Activated naive CD4-positive, alpha-beta T cell treated with anti-CD3 and anti-CD28 coated beads for 36 hours (primary cell): ENCODE data around the gene WDR64. TPM values are rescaled to one million over a fixed set of nuclear protein-coding genes. Genes with fewer than 3 reads are reported as not detected.
"Not testable (repeated sequence)": the region's sequence is repeated elsewhere in the genome, so short reads cannot be mapped to it uniquely, and the experiment has no call there.

Experiments
- CTCF ChIA-PET: fragments of 350-600 bp; sonication (Branson Sonifier 250); formaldehyde crosslinking; loops from one replicate; lab custom pipeline; 2021; ENCODE audit warnings: antibody characterized with exemption; lab: Charles Lee
- DNase-seq: peaks from one replicate; pipeline ENCODE4 v3.0.0-alpha.2; 2020
- H3K27ac Mint-ChIP-seq: one replicate; pipeline ENCODE4 v1.8.0; 2021; ENCODE audit warnings: mild to moderate bottlenecking, mixed read lengths
- H3K27me3 Mint-ChIP-seq: one replicate; pipeline ENCODE4 v1.8.0; 2021; ENCODE audit warnings: low read depth, mixed read lengths
- H3K36me3 Mint-ChIP-seq: one replicate; pipeline ENCODE4 v1.8.0; 2021; ENCODE audit warnings: low read depth, mixed read lengths
- H3K4me1 Mint-ChIP-seq: one replicate; pipeline ENCODE4 v1.8.0; 2021; ENCODE audit warnings: low read depth, mixed read lengths
- H3K4me3 Mint-ChIP-seq: one replicate; pipeline ENCODE4 v1.8.0; 2021; ENCODE audit warnings: mild to moderate bottlenecking, moderate library complexity, mixed read lengths
- H3K9me3 Mint-ChIP-seq: one replicate; pipeline ENCODE4 v1.8.0; 2021; ENCODE audit warnings: mixed read lengths
- intact Hi-C: fragments of 100-400 bp; cut with micrococcal nuclease; formaldehyde crosslinking; loops from one replicate; pipeline ENCODE4 v1.15.1; 2023
- total RNA-seq, 2 experiments: library from RNA; stranded (reverse); gene quantifications; one replicate each; pipeline ENCODE4 v1.2.3, GENCODE V29; 2021

WDR64 gene
- total RNA-seq, 2 experiments from 2014 or later: not detected

- intact Hi-C loops: no loop called here
- no peak overlapping the region for H3K4me3 Mint-ChIP-seq
- CTCF ChIA-PET: interaction anchor here (0.6 kb wide), 1 partner anchor 169 kb away, joined by 3 read pairs; no protein-coding TSS in a partner anchor
- no peak for DNase-seq
- H3K9me3 Mint-ChIP-seq: no peaks in the 10 kb centered on the region
- H3K27me3 Mint-ChIP-seq: peaks cover 4% of the 10 kb centered on the region
- no peaks in the 10 kb centered on the region for H3K36me3 Mint-ChIP-seq
- no peak overlapping the region for H3K27ac Mint-ChIP-seq
- no peaks in the 10 kb centered on the region for H3K4me1 Mint-ChIP-seq
Observed at GRCh38 chr1:241821363-241821762, 169.3 kb downstream of the WDR64 start.

DNA sequence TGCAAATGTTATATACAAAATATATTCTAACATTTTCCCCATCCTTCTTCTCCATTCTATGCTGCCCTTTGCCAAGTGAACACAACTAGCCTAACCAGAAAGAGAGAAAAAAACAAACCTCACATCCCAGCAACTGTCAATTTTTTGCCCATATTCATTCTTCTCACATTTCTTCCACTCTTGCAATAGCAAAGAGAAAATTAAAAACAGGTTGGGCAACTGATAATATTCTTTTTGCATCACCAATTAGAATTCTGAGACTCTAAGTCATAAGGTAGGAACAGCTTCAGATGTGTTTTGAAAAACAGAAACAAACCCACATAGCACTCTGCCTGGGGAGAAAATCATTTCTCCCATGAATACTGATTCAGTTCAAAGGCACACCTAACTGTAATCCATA lies 170.8 kb downstream of the WDR64 start:
- no peak overlapping the region for H3K4me3 Mint-ChIP-seq
- intact Hi-C loops: no loop called here
- no peaks in the 10 kb centered on the region for H3K9me3 Mint-ChIP-seq
- H3K27ac Mint-ChIP-seq: no peak overlapping the region
- DNase-seq: no peak
- peaks cover 3% of the 10 kb centered on the region for H3K27me3 Mint-ChIP-seq
- CTCF ChIA-PET: no interaction called here
- no peaks in the 10 kb centered on the region for H3K36me3 Mint-ChIP-seq
- H3K4me1 Mint-ChIP-seq: no peaks in the 10 kb centered on the region

DNA sequence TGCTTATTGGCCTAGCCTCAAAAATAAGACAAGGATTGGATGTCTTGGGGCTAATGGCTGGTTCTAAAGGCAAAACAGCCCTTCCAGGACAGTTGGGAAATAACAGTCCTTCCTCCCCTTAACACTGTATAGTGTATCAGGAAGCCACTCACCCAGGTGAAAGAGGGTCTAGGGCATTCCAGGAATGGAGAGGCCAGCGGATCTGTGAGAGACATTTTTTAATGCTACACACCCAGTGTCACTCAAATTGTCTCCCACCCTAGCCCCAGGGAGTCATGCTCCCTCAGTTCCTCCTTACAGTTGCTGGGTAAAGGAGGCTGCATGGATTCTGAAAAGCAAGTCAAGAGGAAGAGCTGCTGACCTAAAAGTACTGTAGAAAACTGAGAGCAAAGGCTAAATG lies 171.8 kb downstream of the WDR64 start:
- DNase-seq: no peak
- Mint-ChIP-seq H3K36me3 (no peaks in the 10 kb centered on the region), H3K4me1 (no peaks in the 10 kb centered on the region), H3K9me3 (no peaks in the 10 kb centered on the region), H3K27ac (no peak overlapping the region), H3K27me3 (peaks cover 3% of the 10 kb centered on the region), H3K4me3 (no peak overlapping the region)
- CTCF ChIA-PET: no interaction called here
- intact Hi-C loops: no loop called here

DNA sequence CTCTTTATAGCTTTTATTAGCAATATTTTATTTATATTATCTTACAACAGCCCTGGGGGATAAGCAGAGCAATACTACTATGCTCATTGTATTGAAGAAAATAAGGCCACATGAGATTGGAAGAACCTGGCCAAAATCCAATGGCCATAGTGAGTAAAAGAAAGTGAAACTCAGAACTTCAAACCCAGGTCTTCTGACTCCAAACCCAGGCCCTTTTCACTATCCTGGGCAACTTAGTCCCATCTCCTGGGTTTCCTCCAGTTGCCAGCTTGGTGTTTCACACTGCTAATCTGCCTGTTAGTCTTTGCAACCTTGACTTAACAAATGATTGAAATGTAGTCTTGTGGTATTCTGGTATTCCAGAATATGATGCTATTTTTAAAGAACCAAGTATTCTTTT lies 173.5 kb downstream of the WDR64 start:
- Mint-ChIP-seq H3K4me1 (no peaks in the 10 kb centered on the region), H3K4me3 (no peak overlapping the region), H3K36me3 (no peaks in the 10 kb centered on the region), H3K27ac (no peak overlapping the region), H3K27me3 (peaks cover 3% of the 10 kb centered on the region), H3K9me3 (no peaks in the 10 kb centered on the region)
- DNase-seq: no peak
- CTCF ChIA-PET: no interaction called here
- intact Hi-C loops: no loop called here

GRCh38 chr1:241826613-241827012 lies 174.5 kb downstream of the WDR64 start:
- H3K9me3 Mint-ChIP-seq, H3K4me1 Mint-ChIP-seq, H3K27ac Mint-ChIP-seq, CTCF ChIA-PET, intact Hi-C loops, H3K36me3 Mint-ChIP-seq, H3K4me3 Mint-ChIP-seq, H3K27me3 Mint-ChIP-seq, DNase-seq: not testable (repeated sequence)

DNA sequence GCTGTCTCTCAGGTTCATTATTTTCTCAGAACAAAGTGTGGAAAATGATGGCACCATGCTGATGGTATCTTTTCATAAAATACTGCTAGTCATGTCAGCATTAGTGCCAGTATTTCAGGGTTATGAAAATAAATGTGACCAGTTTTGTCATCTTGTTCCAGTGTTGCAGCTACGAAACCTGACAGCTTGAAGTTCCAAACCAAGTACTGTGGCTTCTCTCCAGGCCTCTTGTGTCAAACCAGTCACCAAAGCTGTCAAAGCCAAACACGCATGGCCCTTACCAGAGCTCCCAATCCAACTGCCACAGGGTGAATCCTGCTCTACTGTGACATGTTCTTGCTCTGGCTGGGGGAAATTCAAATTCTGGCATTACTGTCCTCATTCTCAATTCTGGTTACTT lies 175.2 kb downstream of the WDR64 start:
- no peaks in the 10 kb centered on the region for H3K4me1 Mint-ChIP-seq
- H3K36me3 Mint-ChIP-seq: no peaks in the 10 kb centered on the region
- H3K27me3 Mint-ChIP-seq: peaks cover 3% of the 10 kb centered on the region
- CTCF ChIA-PET: no interaction called here
- H3K9me3 Mint-ChIP-seq: no peaks in the 10 kb centered on the region
- no peak for DNase-seq
- H3K27ac Mint-ChIP-seq: no peak overlapping the region
- intact Hi-C loops: no loop called here
- no peak overlapping the region for H3K4me3 Mint-ChIP-seq

GRCh38 chr1:241828463-241829021 lies 176.5 kb downstream of the WDR64 start:
- no peaks in the 10 kb centered on the region for H3K36me3 Mint-ChIP-seq
- intact Hi-C loops: no loop called here
- no peaks in the 10 kb centered on the region for H3K9me3 Mint-ChIP-seq
- no peak overlapping the region for H3K4me3 Mint-ChIP-seq
- no peak for DNase-seq
- H3K27me3 Mint-ChIP-seq: peaks cover 3% of the 10 kb centered on the region
- no peak overlapping the region for H3K27ac Mint-ChIP-seq
- CTCF ChIA-PET: no interaction called here
- H3K4me1 Mint-ChIP-seq: no peaks in the 10 kb centered on the region

GRCh38 chr1:241829468-241829867 lies 177.4 kb downstream of the WDR64 start:
- CTCF ChIA-PET: interaction anchor here (1.4 kb wide), 1 partner anchor 9 kb away, joined by 4 read pairs; no protein-coding TSS in a partner anchor
- Mint-ChIP-seq H3K36me3 (no peaks in the 10 kb centered on the region), H3K27ac (no peak overlapping the region), H3K9me3 (no peaks in the 10 kb centered on the region), H3K4me1 (no peaks in the 10 kb centered on the region), H3K4me3 (no peak overlapping the region), H3K27me3 (peaks cover 3% of the 10 kb centered on the region)
- intact Hi-C loops: no loop called here
- no peak for DNase-seq

DNA sequence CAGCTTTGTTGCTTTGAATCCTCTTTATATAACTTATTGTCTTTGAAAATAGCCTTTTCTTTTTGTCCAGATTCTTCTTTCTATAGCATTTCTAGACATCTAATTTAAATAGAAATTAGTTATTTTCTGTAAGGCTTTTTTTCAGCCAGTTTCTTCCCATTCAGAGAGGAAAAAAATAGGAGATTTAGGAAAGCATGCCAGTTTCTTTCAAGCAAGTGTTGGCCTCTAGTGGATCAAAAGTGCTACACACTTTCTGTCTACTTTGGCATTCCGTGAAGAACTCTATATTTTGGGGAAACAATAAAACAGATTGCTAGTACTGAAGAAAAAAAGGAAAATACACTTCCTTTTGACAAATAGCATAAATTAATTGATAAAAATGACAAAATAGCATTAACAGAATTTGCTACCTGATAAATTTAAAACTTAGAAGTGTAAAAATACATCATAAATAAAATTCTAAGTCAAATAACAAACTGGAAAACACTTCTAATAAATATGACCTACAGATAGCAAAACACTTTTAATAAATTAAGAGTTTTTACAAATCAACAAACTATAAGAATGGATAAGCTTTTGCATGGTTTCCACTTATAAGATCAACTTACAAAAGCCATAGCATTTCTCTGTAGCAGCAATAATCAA lies 182.8 kb downstream of the WDR64 start:
- CTCF ChIA-PET: interaction anchor here (0.7 to 2.7 kb wide), 5 partner anchors 8 to 224 kb away, joined by 3 to 17 read pairs (median 3); no protein-coding TSS in a partner anchor
- DNase-seq: no peak
- Mint-ChIP-seq H3K4me3 (no peak overlapping the region), H3K36me3 (no peaks in the 10 kb centered on the region), H3K27me3 (no peaks in the 10 kb centered on the region), H3K4me1 (peaks cover 11% of the 10 kb centered on the region), H3K27ac (no peak overlapping the region), H3K9me3 (no peaks in the 10 kb centered on the region)
- intact Hi-C loops: loop anchor here (1.0 kb wide), 2 partner anchors 224 to 304 kb away; no protein-coding TSS in a partner anchor

- H3K27ac Mint-ChIP-seq: no peak overlapping the region
- CTCF ChIA-PET: interaction anchor here (0.6 kb wide), 1 partner anchor 95 kb away, joined by 5 read pairs; no protein-coding TSS in a partner anchor
- H3K36me3 Mint-ChIP-seq: no peaks in the 10 kb centered on the region
- no peaks in the 10 kb centered on the region for H3K27me3 Mint-ChIP-seq
- H3K9me3 Mint-ChIP-seq: no peaks in the 10 kb centered on the region
- no peak for DNase-seq
- intact Hi-C loops: no loop called here
- H3K4me3 Mint-ChIP-seq: no peak overlapping the region
- H3K4me1 Mint-ChIP-seq: peaks cover 12% of the 10 kb centered on the region
Observed at GRCh38 chr1:241836941-241837340, 184.9 kb downstream of the WDR64 start.

GRCh38 chr1:241837416-241837815 lies 185.3 kb downstream of the WDR64 start:
- intact Hi-C loops: no loop called here
- CTCF ChIA-PET: interaction anchor here (1.0 kb wide), 1 partner anchor 10 kb away, joined by 3 read pairs; no protein-coding TSS in a partner anchor
- Mint-ChIP-seq H3K36me3 (no peaks in the 10 kb centered on the region), H3K27ac (no peak overlapping the region), H3K27me3 (no peaks in the 10 kb centered on the region), H3K4me1 (peaks cover 12% of the 10 kb centered on the region), H3K4me3 (no peak overlapping the region), H3K9me3 (no peaks in the 10 kb centered on the region)
- DNase-seq: no peak

DNA sequence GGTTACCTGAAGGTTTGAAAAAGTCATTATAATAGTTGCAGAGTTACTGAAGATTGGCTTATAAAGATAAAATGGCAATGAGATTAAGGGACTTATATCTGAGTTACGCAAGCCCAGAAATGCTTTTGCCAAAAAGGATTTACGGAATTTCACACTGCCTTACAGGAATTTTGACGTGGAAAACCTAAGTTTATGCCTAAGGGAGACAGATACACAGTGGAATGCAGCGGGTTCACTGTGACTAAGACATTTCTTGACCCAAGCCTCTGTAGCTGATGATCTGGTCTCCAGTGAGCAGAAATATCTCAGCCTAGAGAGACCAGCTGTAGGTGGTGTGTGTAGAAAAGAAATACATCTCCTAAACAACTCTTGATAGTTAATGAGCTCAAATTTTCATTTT lies 185.8 kb downstream of the WDR64 start:
- intact Hi-C loops: no loop called here
- no peaks in the 10 kb centered on the region for H3K36me3 Mint-ChIP-seq
- H3K9me3 Mint-ChIP-seq: no peaks in the 10 kb centered on the region
- no peak for DNase-seq
- no peak overlapping the region for H3K27ac Mint-ChIP-seq
- CTCF ChIA-PET: interaction anchor here (1.0 to 1.4 kb wide), 4 partner anchors 8 to 227 kb away, joined by 3 to 5 read pairs (median 4); no protein-coding TSS in a partner anchor
- no peaks in the 10 kb centered on the region for H3K27me3 Mint-ChIP-seq
- H3K4me3 Mint-ChIP-seq: no peak overlapping the region
- H3K4me1 Mint-ChIP-seq: peaks cover 12% of the 10 kb centered on the region

DNA sequence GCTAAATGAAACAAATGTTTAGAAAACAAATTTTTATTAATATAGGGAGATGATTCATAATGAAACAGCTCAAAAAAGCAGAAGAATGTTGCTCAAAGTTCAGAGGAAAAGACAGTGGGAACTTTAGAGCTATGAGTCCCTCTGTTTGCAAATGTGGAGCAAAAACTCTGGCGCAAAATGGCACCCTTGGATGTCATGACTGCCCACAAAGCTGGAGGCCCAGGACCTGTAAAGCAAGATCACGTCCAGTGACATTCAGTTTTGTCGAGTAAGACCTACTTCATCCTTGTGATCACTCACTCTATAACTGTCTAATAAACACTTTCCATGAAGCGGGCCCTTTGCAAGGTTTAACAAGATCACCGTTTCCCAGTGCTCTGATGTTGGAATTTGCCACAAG lies 186.8 kb downstream of the WDR64 start:
- no peaks in the 10 kb centered on the region for H3K27me3 Mint-ChIP-seq
- no peak overlapping the region for H3K4me3 Mint-ChIP-seq
- no peaks in the 10 kb centered on the region for H3K9me3 Mint-ChIP-seq
- peaks cover 12% of the 10 kb centered on the region for H3K4me1 Mint-ChIP-seq
- CTCF ChIA-PET: interaction anchor here (0.5 to 1.4 kb wide), 4 partner anchors 9 to 944 kb away, joined by 3 to 5 read pairs (median 4); no protein-coding TSS in a partner anchor
- intact Hi-C loops: no loop called here
- no peak for DNase-seq
- no peaks in the 10 kb centered on the region for H3K36me3 Mint-ChIP-seq
- H3K27ac Mint-ChIP-seq: no peak overlapping the region
